D721Med (cell line): Measurements from ENCODE around the gene HS1BP3.

ENCODE experiments used
- DNase-seq: peaks from one replicate; pipeline ENCODE4 v3.0.0; 2011; ENCODE audit warnings: low spot score; ENCODE audit not compliant: insufficient read length
- FAIRE-seq: peaks from 2 replicates; lab custom pipeline; 2011; peaks lifted over from hg19 to GRCh38; lab: Jason Lieb, UNC
- TF ChIP-seq, protein P1 (sequence below): IDR thresholded peaks from 2 replicates; pipeline ENCODE4 v1.5.1; 2012; ENCODE audit warnings: mild to moderate bottlenecking, control low read depth; ENCODE audit not compliant: insufficient read depth; ENCODE audit errors: missing control alignments

The HS1BP3 gene, protein sequence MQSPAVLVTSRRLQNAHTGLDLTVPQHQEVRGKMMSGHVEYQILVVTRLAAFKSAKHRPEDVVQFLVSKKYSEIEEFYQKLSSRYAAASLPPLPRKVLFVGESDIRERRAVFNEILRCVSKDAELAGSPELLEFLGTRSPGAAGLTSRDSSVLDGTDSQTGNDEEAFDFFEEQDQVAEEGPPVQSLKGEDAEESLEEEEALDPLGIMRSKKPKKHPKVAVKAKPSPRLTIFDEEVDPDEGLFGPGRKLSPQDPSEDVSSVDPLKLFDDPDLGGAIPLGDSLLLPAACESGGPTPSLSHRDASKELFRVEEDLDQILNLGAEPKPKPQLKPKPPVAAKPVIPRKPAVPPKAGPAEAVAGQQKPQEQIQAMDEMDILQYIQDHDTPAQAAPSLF

DNA sequence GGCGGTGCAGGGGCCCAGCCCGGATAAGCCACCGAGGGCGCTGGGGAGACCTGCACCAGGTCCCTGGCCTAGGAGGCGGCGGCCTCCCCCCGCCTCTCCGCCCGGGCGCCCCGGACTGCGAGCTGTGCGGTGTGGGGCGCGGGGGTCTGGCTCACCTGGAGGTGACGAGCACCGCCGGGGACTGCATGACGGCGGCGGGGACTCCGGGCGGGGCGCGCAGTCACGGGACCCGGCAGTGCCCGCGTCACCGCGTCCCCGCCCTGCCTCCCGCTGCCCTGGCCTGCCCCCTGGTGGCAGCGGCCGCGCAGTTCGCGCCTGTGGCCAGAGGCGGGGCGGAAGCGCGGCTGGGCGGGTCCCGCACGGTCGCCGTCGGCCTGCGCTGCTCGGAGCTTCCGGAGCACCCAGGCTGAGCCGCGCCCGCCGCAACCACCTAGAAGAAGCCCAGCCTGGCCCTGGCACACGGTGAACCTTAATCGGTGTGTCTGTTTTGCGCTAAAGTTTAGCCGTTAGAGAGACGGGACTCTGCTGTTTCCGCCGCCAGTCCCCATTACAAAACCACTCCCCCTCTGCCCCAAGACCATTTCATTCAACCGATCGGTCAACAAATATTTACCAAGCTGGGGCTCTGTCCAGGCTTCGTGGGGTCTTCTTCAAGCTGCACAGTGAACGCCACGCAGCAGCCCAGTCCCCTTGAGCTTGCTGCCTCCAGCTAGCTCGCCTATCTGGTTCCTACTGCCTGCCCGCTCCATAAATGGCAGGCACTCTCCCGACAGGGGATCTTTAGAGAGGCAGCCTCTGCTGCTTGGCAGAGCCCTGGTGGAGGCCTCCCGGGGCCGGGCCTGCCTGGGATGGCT is at the start of gene HS1BP3:
Gene HS1BP3, minus strand, starts transcription at position 222 of the 854 bp plus-strand sequence. Its CDS starts 35 bp downstream, at position 187.
- FAIRE-seq (no peak), DNase-seq (peak; percentile 94)
- TF ChIP-seq, protein P1, sequence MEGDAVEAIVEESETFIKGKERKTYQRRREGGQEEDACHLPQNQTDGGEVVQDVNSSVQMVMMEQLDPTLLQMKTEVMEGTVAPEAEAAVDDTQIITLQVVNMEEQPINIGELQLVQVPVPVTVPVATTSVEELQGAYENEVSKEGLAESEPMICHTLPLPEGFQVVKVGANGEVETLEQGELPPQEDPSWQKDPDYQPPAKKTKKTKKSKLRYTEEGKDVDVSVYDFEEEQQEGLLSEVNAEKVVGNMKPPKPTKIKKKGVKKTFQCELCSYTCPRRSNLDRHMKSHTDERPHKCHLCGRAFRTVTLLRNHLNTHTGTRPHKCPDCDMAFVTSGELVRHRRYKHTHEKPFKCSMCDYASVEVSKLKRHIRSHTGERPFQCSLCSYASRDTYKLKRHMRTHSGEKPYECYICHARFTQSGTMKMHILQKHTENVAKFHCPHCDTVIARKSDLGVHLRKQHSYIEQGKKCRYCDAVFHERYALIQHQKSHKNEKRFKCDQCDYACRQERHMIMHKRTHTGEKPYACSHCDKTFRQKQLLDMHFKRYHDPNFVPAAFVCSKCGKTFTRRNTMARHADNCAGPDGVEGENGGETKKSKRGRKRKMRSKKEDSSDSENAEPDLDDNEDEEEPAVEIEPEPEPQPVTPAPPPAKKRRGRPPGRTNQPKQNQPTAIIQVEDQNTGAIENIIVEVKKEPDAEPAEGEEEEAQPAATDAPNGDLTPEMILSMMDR: peak; percentile 82

GRCh38 chr2:20698916-20699613 is 48.2 kb upstream of the HS1BP3 start:
- DNase-seq (no peak), FAIRE-seq (no peak)
- TF ChIP-seq, protein P1: no peak

- DNase-seq (no peak), FAIRE-seq (no peak)
- TF ChIP-seq, protein P1: no peak
Measured at GRCh38 chr2:20697322-20697934, 46.5 kb upstream of the HS1BP3 start.

GRCh38 chr2:20696366-20696765 is 45.5 kb upstream of the HS1BP3 start:
- DNase-seq (no peak), FAIRE-seq (no peak)
- TF ChIP-seq, protein P1: no peak

DNA sequence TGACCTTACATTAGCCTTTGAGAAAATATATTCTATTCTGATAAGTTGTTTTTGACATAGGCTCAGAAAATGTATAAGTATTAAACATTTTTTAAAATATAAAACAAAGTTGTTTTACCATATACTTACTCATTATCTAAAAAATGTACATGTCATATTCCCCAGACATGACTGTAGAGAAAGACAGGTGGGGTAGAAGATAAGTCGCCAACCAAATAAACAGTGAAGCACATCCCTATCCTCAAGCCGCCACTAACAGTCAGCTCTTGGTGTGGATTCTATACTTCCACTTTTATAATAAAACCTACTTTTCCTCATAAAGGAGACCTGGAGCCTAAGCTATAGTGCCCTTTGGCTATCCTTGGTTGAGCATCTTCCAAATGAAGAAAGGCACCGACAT is 42.4 kb upstream of the HS1BP3 start:
- no peak for FAIRE-seq
- no peak for DNase-seq
- TF ChIP-seq, protein P1: no peak

DNA sequence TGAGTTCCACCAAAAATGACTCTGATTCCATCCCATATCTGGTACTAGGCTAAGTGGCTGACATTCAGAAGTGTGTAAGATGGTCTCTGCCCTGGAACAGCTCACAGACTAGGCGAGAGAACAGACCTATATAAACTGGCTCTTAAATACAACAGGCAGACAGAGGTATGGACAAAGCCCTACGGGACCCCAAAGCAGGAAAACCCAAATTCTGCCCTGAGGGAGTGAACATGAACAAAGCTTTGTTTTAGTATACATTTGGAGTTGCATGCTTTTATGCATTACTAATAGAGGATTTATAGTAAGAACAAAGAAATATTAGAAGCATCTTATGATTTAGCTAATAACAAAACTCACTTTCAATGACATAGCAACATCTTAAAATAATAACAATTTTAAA is 41.2 kb upstream of the HS1BP3 start:
- FAIRE-seq (no peak), DNase-seq (no peak)
- TF ChIP-seq, protein P1: no peak
